GM10266 (cell line): Measurements from ENCODE around the gene USP1.

Experiments
- DNase-seq: peaks from one replicate; pipeline ENCODE4 v3.0.0; 2012; ENCODE audit errors: extremely low spot score
- TF ChIP-seq, protein P1 (sequence below): IDR thresholded peaks from 2 replicates; pipeline ENCODE4 v1.5.1; 2012; ENCODE audit warnings: mild to moderate bottlenecking, low read depth; ENCODE audit not compliant: control insufficient read depth, insufficient read depth; ENCODE audit errors: missing control alignments

USP1 gene

DNA sequence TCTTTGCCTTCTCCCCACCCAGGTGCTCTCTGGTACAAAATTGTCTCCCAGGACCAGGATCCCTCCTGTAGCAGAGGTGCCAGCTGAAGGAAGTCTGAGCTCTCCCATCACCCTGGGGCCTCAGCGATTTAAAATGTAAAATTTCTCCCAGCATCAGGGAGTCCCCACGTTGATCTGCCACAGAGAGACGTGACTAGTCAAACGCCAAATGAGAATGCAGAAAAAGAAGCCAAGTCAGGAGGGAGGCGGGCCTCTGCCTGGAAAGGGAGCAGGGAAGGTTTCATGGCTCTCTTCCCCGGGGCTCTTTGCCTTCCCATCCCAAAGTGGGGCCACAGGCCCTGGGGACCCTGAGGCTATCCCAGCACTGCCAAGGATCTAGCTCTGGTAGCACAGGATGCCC lies 40.0 kb upstream of the USP1 start:
- TF ChIP-seq, protein P1, sequence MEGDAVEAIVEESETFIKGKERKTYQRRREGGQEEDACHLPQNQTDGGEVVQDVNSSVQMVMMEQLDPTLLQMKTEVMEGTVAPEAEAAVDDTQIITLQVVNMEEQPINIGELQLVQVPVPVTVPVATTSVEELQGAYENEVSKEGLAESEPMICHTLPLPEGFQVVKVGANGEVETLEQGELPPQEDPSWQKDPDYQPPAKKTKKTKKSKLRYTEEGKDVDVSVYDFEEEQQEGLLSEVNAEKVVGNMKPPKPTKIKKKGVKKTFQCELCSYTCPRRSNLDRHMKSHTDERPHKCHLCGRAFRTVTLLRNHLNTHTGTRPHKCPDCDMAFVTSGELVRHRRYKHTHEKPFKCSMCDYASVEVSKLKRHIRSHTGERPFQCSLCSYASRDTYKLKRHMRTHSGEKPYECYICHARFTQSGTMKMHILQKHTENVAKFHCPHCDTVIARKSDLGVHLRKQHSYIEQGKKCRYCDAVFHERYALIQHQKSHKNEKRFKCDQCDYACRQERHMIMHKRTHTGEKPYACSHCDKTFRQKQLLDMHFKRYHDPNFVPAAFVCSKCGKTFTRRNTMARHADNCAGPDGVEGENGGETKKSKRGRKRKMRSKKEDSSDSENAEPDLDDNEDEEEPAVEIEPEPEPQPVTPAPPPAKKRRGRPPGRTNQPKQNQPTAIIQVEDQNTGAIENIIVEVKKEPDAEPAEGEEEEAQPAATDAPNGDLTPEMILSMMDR: no peak
- no peak for DNase-seq

DNA sequence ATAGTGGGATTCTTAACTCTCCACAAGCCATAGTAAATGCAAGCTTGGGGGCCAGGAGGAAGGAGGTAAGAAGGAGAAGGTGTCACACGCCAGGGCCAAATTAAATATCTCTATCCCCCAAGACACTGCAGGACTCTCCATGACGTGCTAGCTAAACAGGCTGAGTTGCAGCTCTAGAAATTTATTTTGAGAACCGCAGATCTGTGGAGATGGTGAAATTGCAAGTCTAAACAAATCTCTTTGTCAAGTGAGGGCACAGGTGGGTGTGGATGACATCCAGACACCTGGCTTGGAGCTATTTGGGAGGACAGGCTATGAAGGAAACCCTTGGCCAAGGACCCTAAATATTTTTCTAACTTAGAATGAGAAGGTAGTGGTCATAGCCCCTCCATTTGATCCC lies 39.5 kb upstream of the USP1 start:
- TF ChIP-seq, protein P1: no peak
- no peak for DNase-seq

DNA sequence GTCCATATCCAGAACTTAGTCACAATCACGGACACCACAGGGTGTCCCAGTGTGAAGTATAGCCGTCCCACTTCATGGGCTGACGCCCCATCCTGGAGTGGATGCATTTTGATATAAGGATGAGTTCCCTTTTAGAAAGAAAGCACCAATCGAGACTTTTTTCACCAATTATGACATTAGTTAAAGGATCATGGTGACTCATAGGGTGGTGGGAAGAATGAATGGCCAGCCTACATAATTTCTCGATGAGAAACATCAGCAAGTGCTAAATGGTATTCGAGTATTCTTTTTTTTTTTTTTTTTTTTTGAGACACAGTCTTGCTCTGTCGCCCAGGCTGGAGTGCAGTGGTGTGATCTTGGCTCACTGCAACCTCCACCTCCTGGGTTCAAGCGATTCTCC lies 38.5 kb upstream of the USP1 start:
- no peak for DNase-seq
- TF ChIP-seq, protein P1: no peak

DNA sequence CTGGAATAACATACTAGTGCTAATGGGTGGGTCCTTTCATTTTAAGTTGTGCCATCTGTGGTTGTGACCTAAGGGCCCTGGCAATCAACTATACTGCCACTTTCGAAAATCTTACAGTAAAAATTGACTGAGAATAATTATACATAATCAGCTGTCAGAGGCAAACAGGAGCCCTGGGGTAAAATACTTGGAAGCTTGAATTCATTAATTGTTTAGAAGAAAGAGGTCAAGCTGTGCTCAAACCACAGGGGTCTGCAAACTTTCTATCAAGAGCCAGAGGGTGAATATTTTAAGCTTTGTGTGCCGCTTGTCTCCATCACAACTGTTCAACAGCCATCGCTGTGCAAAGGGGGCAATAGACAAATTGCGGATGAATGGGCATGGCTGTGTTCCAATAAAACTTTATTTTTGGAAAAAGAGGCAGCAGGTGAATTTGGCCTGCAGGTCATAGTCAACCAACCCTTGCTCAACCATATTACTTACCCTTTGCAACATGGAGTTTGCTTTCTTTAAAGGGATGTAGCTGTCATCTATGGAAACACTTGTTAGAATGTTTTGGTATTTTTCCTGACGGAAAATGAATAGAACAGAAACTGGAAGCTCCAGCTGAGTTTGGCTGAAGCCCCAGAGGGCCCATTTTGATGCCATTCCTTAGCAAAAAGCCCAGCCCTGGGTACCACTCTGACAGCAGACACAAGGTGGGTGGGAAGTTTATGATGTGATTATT lies 35.7 kb upstream of the USP1 start:
- TF ChIP-seq, protein P1: no peak
- no peak for DNase-seq

DNA sequence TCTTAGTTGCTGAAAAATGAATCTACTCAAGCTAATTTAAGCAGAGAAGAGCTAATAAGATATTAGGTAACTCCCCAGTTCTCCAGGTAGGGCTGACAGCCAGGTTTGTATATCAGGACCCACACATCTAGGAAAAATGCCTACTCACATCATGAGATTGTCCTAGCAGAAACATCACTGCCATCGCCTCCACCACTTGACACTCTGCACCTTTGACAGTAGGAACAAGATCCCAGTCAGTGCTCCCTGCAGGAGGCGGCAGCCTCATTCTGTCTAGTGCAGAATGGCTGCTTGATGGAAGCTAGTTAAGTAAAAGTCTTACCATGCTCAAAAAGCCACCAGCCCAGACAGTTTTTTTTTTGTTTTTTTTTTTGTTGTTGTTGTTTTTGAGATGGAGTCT lies 31.6 kb upstream of the USP1 start:
- DNase-seq: no peak
- TF ChIP-seq, protein P1: no peak

DNA sequence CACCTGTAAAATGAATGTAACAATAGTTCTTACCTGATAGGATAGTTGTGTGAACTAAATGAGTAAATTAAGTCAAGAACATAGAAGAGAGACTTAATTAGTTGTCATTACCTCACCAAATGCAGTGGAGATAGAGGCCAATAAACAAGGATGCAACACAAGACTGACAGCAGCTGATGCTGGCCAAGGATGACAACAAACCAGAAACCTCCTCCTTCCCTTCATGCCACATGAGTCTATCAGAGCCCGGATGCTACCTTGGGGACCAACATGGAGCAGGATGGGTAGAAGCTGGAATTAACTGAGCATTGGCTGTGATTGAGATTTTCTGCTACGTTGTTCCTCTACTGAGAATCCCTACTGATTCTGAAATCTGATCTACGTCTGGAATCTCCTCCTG lies 30.3 kb upstream of the USP1 start:
- TF ChIP-seq, protein P1: no peak

DNA sequence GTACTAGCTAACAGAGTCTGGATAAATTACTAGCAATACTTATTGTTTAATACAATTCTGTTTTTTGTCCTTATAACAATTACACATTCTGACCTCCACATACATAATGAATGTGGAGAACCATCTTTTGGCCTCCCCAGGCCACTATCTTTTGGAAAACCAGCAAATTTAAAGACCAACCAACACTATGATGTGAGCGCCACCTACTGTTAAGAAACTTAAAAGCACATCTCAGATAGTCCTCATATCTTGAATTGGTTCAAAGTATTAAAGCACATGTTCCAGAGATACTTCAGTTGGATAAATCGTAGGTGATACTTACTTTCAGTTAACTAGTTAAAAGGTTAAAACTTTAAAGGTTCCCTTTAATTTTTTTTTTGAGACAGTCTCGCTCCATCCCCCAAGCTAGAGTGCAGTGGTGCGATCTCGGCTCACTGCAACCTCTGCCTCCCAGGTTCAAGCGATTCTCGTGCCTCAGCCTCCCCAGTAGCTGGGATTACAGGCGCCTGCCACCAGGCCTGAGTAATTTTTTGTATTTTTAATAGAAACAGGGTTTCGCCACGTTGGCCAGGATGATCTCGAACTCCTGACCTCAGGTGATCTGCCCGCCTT lies 29.3 kb upstream of the USP1 start:
- DNase-seq: peak; percentile 53
- TF ChIP-seq, protein P1: peak; percentile 66

More for the DNA sequence above, 30.3 kb upstream of the USP1 start:
- DNase-seq: no peak
